ENCODE measurements around the gene EGFR.

The EGFR gene

DNA sequence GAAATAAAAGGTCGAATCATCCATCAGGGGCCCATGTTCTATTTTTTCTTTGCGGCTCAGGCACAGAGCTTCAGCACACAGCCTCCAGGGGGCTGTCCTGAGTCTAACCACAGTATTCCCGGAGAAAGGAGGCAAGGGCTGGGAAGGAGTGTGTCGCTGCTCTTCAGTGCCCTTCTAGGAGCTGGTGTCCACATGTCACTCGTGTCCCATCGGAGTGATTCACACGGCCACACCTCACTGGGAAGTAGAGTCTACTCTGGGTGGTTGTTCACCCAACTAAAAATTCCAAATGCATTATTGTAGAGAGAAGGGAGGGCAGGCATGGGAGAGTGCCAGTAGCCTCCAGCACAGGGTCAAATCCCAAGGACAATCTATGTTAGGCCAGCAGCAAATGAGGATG lies 231.5 kb downstream of the EGFR start:
- DNase-seq (ENCODE audit: low spot score) = no peak

DNA sequence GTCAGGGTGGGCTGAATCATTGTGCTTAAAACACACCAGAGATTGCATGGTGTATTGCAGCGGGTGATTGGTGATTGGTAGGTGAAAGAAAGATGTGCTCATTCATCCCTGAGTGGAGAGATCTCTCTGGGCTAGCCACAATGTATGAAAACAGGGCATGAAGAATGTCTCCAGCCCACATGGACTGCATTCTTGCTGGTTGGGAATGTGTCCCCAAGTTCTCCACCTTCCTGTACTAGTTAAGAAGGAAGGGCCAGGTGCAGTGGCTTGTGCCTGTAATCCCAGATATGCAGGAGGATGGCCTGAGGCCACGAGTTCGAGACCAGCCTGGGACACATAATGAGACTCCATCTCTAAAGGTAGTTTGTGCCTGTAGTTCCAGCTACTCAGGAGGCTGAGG lies 232.5 kb downstream of the EGFR start:
- DNase-seq (ENCODE audit: low spot score) = no peak

GRCh38 chr7:55251911-55252310 lies 233.1 kb downstream of the EGFR start:
- DNase-seq (ENCODE audit: low spot score) = no peak

- DNase-seq (ENCODE audit: low spot score) = no peak
Measured at GRCh38 chr7:55252386-55252785, 233.6 kb downstream of the EGFR start.

DNA sequence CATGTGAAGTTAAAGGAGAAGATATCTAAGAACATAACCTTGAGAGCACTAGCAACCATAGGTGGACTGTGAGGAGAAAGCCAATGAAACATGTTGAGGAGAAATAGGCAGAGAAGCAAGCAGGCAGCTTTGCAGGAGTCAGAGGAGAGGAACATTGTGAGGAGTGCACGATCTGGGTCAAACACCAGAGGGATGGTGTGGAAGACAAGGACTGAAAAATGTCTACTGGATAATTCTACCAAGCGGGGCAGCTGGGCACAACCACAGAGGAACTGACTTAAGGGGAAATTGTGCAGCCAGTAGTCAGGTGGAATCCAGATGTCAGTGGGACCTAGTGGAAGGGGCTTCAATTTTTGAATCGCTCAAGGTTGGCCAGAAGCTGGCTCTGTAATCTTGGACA lies 234.4 kb downstream of the EGFR start:
- DNase-seq (ENCODE audit: low spot score) = no peak

GRCh38 chr7:55254242-55254595 lies 235.4 kb downstream of the EGFR start:
- no peak for DNase-seq (ENCODE audit: low spot score)

GRCh38 chr7:55254596-55255495 lies 236.0 kb downstream of the EGFR start:
- peak; percentile 95 for DNase-seq (ENCODE audit: low spot score)

DNA sequence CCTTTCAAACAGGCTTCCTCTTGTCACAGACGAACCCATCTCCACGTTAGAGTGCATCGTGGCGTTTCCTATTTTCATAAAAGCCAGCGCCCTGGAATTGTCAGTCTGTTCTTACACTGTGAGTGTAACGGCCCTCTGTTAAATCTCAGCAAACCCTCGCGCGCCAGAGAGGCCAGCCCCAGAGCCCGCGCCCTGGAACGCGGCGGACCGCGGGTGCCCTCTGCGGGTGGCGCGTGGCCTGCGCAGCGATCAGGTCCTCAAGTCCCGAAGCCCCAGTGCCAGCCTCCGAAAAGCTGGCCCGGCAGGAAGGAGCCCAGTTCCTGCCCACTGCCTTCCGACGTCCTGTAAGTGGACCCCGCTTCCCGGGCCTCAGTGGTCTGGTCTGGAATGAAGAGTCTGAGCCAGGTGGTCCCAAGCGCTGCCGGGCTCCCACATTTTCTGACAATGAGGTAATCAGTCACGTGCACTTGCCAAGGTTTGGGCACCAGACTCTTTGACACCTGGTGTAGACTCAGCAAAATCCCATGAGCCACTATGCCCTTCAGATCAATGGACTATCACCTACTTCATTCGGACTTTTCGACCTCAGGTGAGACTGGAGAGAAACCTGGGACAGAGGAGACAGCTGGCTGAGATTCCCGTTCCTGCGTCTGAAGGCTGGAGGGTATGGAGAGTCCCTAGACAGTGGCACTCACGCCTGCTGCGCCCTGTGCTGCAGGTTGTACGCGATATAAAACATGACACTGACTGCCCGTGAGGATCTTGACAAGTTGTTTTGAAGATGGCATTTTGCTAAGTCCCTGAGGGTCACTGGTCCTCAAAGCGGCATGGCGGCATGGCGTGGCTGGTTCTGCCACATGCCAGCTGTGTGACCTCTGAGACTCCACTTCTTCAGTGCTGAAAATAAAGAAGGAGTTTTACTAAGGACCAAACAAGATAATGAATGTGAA lies 237.0 kb downstream of the EGFR start:
- peak; percentile 92 for DNase-seq (ENCODE audit: low spot score)

GRCh38 chr7:55258631-55259030 lies 239.8 kb downstream of the EGFR start:
- DNase-seq (ENCODE audit: low spot score) = no peak

DNA sequence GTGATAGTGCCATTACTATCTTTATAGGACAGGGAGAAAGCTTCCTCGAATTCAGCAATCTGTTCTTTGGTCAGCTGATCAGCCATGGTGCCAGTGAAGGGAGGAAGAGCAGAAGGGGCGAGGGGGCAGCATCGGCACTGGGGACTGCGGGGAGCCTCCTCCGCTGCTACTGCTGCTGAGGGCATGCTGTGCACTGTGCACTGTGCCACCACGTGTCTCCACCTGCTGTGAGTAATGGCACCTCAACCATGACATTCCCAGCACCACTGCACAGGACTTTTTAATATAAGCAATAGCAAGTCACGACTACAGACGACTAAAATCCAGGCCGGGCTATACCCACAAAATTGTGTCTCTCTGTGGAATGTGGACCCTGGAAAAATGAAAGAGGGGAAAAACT lies 241.4 kb downstream of the EGFR start:
- DNase-seq (ENCODE audit: low spot score) = no peak

DNA sequence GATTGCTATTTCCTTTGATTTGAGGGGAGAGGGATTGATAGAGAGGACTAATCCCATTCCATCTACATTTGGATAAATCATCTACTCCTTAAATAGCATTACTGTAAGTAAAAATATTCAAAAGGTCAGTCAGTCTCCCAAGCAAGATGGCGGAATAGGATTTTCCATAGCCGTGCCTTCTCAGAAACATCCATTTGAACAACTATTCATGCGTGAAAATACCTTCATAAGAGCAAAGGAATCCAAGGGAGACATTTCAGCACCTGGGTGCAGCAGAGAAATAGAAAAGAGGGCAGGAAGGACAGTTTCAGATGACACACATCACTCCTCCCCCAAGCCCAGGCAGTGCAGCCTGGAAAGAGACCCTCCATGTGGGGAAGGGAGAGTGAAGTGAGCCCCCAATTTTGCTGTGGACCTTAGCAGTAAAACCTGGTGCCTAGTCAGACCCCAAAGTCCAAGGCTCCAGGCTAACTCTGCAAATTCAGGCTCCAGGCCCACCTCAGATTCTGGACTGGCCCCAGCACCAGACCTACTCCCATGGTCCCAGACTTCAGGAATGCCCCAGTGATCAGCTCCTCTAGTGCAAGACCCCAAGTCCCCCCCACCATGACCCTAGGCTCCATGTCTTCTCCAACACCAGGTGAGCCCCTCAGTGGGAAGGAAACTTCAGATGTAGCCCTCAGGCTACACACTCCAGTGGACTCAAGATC lies 242.0 kb downstream of the EGFR start:
- DNase-seq (ENCODE audit: low spot score) = no peak
